ENCODE results near the gene CRYGB.

CRYGB gene

DNA sequence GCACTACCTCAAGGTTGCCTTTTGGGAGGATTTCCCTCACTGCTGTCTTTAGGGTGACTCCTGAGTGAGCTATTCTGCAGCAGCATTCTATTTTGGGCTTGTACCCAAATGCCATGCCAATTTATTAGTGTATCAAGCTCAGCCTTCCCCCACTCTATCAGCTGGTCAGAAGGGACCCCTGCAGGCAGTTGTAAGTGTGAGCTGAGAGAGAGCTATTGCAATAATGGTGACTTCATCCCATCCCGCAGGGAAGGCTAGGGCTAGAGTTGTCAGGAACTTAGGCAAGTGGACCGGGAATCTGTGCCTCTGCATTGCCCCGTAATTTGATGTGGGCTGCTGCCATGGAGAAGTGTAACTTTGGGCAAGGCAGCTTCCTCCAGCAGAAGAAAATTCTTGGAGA lies 1.8 kb upstream of the CRYGB start:
- H3K9me2 ChIP-seq (replicated peaks; ENCODE audit: control insufficient read depth, low read length): no peaks in the 10 kb centered on the region
- H3F3A ChIP-seq (ENCODE audit: control insufficient read depth, insufficient read depth): no peaks in the 10 kb centered on the region
- H3K4me3 ChIP-seq (ENCODE audit: low read length): no peak overlapping the region
- H4K20me1 ChIP-seq (ENCODE audit: control insufficient read depth, insufficient read depth, low read depth, low read length): no peaks in the 10 kb centered on the region; the same call in 1 of the 2 replicates
- H3K36me3 ChIP-seq (ENCODE audit: control insufficient read depth, low read length): no peaks in the 10 kb centered on the region
- no peak overlapping the region for H3K27ac ChIP-seq (ENCODE audit: low read depth, low read length)
- H3K9me3 ChIP-seq (ENCODE audit: control insufficient read depth, insufficient read depth, low read length): no peaks in the 10 kb centered on the region; the same call in 1 of the 2 replicates
- no peak for TF ChIP-seq EZH2phosphoT487 (IDR thresholded peaks at IDR 0.05; ENCODE audit: borderline replicate concordance, low read length)
- TF ChIP-seq, protein P1, sequence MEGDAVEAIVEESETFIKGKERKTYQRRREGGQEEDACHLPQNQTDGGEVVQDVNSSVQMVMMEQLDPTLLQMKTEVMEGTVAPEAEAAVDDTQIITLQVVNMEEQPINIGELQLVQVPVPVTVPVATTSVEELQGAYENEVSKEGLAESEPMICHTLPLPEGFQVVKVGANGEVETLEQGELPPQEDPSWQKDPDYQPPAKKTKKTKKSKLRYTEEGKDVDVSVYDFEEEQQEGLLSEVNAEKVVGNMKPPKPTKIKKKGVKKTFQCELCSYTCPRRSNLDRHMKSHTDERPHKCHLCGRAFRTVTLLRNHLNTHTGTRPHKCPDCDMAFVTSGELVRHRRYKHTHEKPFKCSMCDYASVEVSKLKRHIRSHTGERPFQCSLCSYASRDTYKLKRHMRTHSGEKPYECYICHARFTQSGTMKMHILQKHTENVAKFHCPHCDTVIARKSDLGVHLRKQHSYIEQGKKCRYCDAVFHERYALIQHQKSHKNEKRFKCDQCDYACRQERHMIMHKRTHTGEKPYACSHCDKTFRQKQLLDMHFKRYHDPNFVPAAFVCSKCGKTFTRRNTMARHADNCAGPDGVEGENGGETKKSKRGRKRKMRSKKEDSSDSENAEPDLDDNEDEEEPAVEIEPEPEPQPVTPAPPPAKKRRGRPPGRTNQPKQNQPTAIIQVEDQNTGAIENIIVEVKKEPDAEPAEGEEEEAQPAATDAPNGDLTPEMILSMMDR (IDR thresholded peaks at IDR 0.05; ENCODE audit: low read depth, low read length, poor library complexity, severe bottlenecking): no peak
- no peaks in the 10 kb centered on the region for H3K4me1 ChIP-seq (ENCODE audit: control insufficient read depth, low read length)
- no peak overlapping the region for H3K4me2 ChIP-seq (ENCODE audit: low read length)
- H3K27me3 ChIP-seq (ENCODE audit: control insufficient read depth, low read length): no peaks in the 10 kb centered on the region
- H3K79me2 ChIP-seq (ENCODE audit: control insufficient read depth, low read length): no peaks in the 10 kb centered on the region

DNA sequence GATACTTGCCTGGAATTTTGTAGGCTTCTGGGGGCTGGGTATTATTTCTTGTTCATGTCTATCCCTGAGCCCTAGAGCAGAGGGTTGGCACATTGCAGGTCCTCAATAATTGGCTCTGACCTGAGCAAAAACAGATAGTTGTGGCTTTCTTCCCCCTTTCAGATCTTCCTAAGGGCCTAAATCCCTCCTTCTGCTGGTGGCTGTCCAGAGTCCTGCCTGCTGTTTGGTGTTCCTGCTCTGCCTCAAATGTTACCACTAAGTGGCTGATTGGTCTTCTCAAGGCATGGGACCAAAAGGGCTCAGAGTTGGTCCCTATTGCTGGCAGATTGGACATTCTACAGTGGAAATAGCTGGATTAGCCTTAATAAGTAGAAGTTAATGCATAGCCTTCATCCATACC lies 1.1 kb upstream of the CRYGB start:
- Histone ChIP-seq H3K9me2 (replicated peaks; ENCODE audit: control insufficient read depth, low read length) (no peaks in the 10 kb centered on the region), H3K9me3 (ENCODE audit: control insufficient read depth, insufficient read depth, low read length) (no peaks in the 10 kb centered on the region; the same call in 1 of the 2 replicates), H3K4me1 (ENCODE audit: control insufficient read depth, low read length) (no peaks in the 10 kb centered on the region), H3K4me2 (ENCODE audit: low read length) (no peak overlapping the region), H3K79me2 (ENCODE audit: control insufficient read depth, low read length) (no peaks in the 10 kb centered on the region), H3F3A (ENCODE audit: control insufficient read depth, insufficient read depth) (no peaks in the 10 kb centered on the region), H3K27me3 (ENCODE audit: control insufficient read depth, low read length) (no peaks in the 10 kb centered on the region), H3K36me3 (ENCODE audit: control insufficient read depth, low read length) (no peaks in the 10 kb centered on the region), H3K4me3 (ENCODE audit: low read length) (no peak overlapping the region), H4K20me1 (ENCODE audit: control insufficient read depth, insufficient read depth, low read depth, low read length) (no peaks in the 10 kb centered on the region; the same call in 1 of the 2 replicates), H3K27ac (ENCODE audit: low read depth, low read length) (no peak overlapping the region)
- no peak for TF ChIP-seq EZH2phosphoT487 (IDR thresholded peaks at IDR 0.05; ENCODE audit: borderline replicate concordance, low read length)
- TF ChIP-seq, protein P1 (IDR thresholded peaks at IDR 0.05; ENCODE audit: low read depth, low read length, poor library complexity, severe bottlenecking): no peak

GRCh38 chr2:208142925-208143799 lies 2.8 kb downstream of the CRYGB start:
- Histone ChIP-seq H3K27ac (ENCODE audit: low read depth, low read length) (no peak overlapping the region), H4K20me1 (ENCODE audit: control insufficient read depth, insufficient read depth, low read depth, low read length) (no peaks in the 10 kb centered on the region; the same call in 1 of the 2 replicates), H3F3A (ENCODE audit: control insufficient read depth, insufficient read depth) (no peaks in the 10 kb centered on the region), H3K4me3 (ENCODE audit: low read length) (no peak overlapping the region), H3K4me1 (ENCODE audit: control insufficient read depth, low read length) (no peaks in the 10 kb centered on the region), H3K9me2 (replicated peaks; ENCODE audit: control insufficient read depth, low read length) (no peaks in the 10 kb centered on the region), H3K9me3 (ENCODE audit: control insufficient read depth, insufficient read depth, low read length) (no peaks in the 10 kb centered on the region), H3K27me3 (ENCODE audit: control insufficient read depth, low read length) (no peaks in the 10 kb centered on the region), H3K36me3 (ENCODE audit: control insufficient read depth, low read length) (no peaks in the 10 kb centered on the region), H3K4me2 (ENCODE audit: low read length) (no peak overlapping the region), H3K79me2 (ENCODE audit: control insufficient read depth, low read length) (no peaks in the 10 kb centered on the region)
- TF ChIP-seq, protein P1 (IDR thresholded peaks at IDR 0.05; ENCODE audit: low read depth, low read length, poor library complexity, severe bottlenecking): no peak
- TF ChIP-seq EZH2phosphoT487 (IDR thresholded peaks at IDR 0.05; ENCODE audit: borderline replicate concordance, low read length): no peak

Data from DOHH2 (cell line).